Thoracic aorta (tissue), 2 donors: Measurements from ENCODE around the gene SMIM14. TPM values are rescaled to one million over a fixed set of nuclear protein-coding genes. Genes with fewer than 3 reads are reported as not detected.
"Not testable (repeated sequence)": the region's sequence is repeated elsewhere in the genome, so short reads cannot be mapped to it uniquely, and the experiment has no call there.

ENCODE experiments used
- ATAC-seq: fragments of 150-250 bp; one replicate; pipeline ENCODE4 v1.8.0; 2017; ENCODE audit warnings: low read depth; ENCODE audit not compliant: insufficient number of reproducible peaks, low FRiP score
- DNase-seq: peaks from one replicate; pipeline ENCODE4 v3.0.0-alpha.2; 2020; ENCODE audit warnings: low spot score
- H3K27ac ChIP-seq, 2 donors: fragments of 200-600 bp; sonication (generic); 1 replicate in 1 of 2; 2 replicates in 1 of 2; pipeline ENCODE4 v1.5.1; 2016; ENCODE audit warnings: mild to moderate bottlenecking in 2 of 2, moderate library complexity in 2 of 2
- H3K27me3 ChIP-seq: fragments of 200-600 bp; sonication (generic); replicated peaks from 2 replicates; pipeline ENCODE4 v1.6.0; 2016; ENCODE audit warnings: mild to moderate bottlenecking; ENCODE audit not compliant: insufficient read depth
- H3K36me3 ChIP-seq: fragments of 200-600 bp; sonication (generic); one replicate; pipeline ENCODE4 v1.5.1; 2016
- H3K4me1 ChIP-seq, 2 donors: fragments of 200-600 bp; sonication (generic); 1 replicate in 1 of 2; 2 replicates in 1 of 2; pipeline versions ENCODE4 v1.5.1 to v1.6.0; 2016; ENCODE audit warnings: low read depth in 2 of 2, mild to moderate bottlenecking in 1 of 2; ENCODE audit not compliant: control insufficient read depth in 1 of 2
- H3K4me3 ChIP-seq: fragments of 200-600 bp; sonication (generic); 2 replicates; pipeline ENCODE4 v1.5.1; 2016; ENCODE audit warnings: mild to moderate bottlenecking
- H3K9me3 ChIP-seq: fragments of 200-600 bp; sonication (generic); 2 replicates; pipeline ENCODE4 v1.5.1; 2016
- total RNA-seq, 2 donors: library from RNA; depleted of rRNA; stranded (reverse); fragments of >200 nt; gene quantifications; one replicate each; pipeline versions ENCODE4 v1.1.0 to v1.2.3, GENCODE V29; 2016
- TF ChIP-seq, protein P1 (sequence below): fragments of 200-600 bp; sonication (generic); IDR thresholded peaks from one replicate; pipeline ENCODE4 v1.5.1; 2019; ENCODE audit warnings: antibody characterized with exemption

The SMIM14 gene
- total RNA-seq, 2 donors from 2014 or later, result 41.0 to 58.1 TPM

- ATAC-seq, result no peak
These were observed 79.0 kb downstream of the SMIM14 start for GRCh38 chr4:39559626-39560025.

GRCh38 chr4:39555472-39555871, 83.2 kb downstream of the SMIM14 start:
- no peak for DNase-seq
- no peaks in the 10 kb centered on the region for H3K36me3 ChIP-seq
- no peak overlapping the region for H3K4me3 ChIP-seq
- H3K4me1 ChIP-seq, result no peaks in the 10 kb centered on the region
- no peaks in the 10 kb centered on the region for H3K9me3 ChIP-seq
- TF ChIP-seq, protein P1, sequence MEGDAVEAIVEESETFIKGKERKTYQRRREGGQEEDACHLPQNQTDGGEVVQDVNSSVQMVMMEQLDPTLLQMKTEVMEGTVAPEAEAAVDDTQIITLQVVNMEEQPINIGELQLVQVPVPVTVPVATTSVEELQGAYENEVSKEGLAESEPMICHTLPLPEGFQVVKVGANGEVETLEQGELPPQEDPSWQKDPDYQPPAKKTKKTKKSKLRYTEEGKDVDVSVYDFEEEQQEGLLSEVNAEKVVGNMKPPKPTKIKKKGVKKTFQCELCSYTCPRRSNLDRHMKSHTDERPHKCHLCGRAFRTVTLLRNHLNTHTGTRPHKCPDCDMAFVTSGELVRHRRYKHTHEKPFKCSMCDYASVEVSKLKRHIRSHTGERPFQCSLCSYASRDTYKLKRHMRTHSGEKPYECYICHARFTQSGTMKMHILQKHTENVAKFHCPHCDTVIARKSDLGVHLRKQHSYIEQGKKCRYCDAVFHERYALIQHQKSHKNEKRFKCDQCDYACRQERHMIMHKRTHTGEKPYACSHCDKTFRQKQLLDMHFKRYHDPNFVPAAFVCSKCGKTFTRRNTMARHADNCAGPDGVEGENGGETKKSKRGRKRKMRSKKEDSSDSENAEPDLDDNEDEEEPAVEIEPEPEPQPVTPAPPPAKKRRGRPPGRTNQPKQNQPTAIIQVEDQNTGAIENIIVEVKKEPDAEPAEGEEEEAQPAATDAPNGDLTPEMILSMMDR, result no peak
- H3K27ac ChIP-seq, result no peak overlapping the region
- no peaks in the 10 kb centered on the region for H3K27me3 ChIP-seq
- ATAC-seq, result no peak

More at GRCh38 chr4:39559626-39560025, 79.0 kb downstream of the SMIM14 start:
- DNase-seq, result no peak
- no peaks in the 10 kb centered on the region for H3K27me3 ChIP-seq
- H3K4me1 ChIP-seq, result no peaks in the 10 kb centered on the region
- H3K27ac ChIP-seq, result no peak overlapping the region
- TF ChIP-seq, protein P1, result no peak
- no peaks in the 10 kb centered on the region for H3K9me3 ChIP-seq
- no peak overlapping the region for H3K4me3 ChIP-seq
- H3K36me3 ChIP-seq, result no peaks in the 10 kb centered on the region

DNA sequence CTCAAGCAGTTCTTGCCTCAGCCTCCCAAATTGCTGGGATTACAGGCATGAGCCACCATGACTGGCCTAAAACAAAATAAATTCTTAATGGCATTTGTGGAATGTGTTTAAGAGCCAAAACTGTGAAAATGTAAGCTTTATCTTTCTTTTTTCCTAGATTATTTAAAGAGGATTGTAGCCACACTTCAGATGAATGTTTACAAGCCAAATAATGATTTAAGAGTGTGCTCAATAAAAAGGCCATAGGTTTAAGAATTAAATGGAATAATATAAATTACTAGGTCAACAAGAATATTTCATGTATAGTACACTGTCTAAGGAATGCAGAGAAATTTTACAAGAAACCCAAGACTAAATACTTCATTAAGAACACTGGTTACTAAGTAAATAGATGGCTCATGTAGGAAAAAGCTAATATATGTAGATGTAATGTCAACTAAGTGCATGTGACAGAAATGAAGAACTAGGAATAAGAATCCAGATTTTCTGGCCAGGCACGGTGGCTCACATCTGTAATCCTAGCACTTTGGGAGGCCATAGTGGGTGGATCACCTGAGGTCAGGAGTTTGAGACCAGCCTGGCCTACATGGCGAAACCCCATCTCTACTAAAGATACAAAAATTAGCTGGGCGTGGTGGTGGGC, 90.1 kb downstream of the SMIM14 start:
- H3K4me1 ChIP-seq, result peaks cover 0 to 6% of the 10 kb centered on the region in 2 donors
- H3K27me3 ChIP-seq, result no peaks in the 10 kb centered on the region
- DNase-seq, result no peak
- H3K27ac ChIP-seq, result peak overlapping the region in 1 of 2 donors; percentile 40
- no peaks in the 10 kb centered on the region for H3K9me3 ChIP-seq
- no peak for ATAC-seq
- TF ChIP-seq, protein P1, result no peak
- H3K4me3 ChIP-seq, result no peak overlapping the region
- no peaks in the 10 kb centered on the region for H3K36me3 ChIP-seq

DNA sequence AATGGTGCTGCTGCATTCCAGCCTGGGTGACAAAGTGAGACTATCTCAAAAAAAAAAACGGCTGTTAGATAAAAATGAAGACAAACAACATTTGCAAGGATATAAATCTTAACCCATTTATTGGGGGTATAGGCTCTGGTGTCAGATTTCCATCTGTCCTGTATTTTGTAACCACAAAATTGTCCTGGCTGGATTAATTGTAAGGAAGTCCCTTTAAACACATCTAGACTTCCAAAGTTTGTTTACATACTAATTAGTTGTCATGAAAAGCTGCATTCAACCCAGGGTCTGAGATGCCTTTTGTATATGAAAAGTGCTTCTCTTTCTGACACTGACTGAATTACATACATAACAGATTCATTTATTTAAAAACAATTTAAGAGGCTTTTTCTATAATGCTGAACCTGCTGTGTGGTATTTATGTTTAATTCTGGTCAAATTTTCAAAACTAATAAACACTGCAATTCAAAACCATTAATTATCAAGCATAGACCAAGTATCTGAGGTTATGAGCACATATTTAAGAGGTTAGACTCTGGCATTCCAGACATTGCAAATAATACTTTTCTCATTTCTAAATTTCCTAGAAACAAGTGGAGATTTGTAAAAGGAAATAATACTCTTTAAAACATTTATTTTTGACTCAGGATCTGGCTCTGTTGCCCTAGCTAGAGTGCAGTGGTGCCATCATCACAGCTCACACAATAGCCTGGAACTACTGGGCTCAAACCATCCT, 93.9 kb downstream of the SMIM14 start:
- Histone ChIP-seq H3K9me3 (no peaks in the 10 kb centered on the region), H3K27me3 (no peaks in the 10 kb centered on the region), H3K4me1 (peaks cover 0 to 6% of the 10 kb centered on the region in 2 donors), H3K36me3 (no peaks in the 10 kb centered on the region), H3K4me3 (no peak overlapping the region), H3K27ac (no peak overlapping the region)
- DNase-seq (no peak), ATAC-seq (no peak)
- TF ChIP-seq, protein P1, result no peak

DNA sequence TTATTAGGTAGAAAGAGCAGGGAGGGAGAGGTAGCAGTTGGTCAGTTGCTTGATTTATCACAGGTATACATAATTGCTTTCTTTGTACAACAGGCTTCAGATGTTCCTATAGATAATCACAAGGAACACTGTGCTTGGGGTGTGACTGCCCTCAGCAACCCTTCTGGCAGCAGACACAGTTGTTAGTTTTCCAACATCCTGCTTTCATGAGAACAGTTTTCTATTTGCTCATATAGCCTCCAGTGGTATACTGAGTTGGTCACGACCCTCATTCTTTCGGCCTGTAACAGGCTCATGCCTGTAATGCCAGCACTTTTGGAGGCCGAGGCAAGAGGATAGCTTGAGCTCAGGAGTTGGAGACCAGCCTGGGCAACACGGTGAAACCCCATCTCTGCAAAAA, 94.6 kb downstream of the SMIM14 start:
- not testable (repeated sequence) for DNase-seq, H3K4me3 ChIP-seq, H3K36me3 ChIP-seq, ATAC-seq, H3K4me1 ChIP-seq, H3K9me3 ChIP-seq, H3K27me3 ChIP-seq, H3K27ac ChIP-seq
